ENCODE measurements around the gene PWWP2B.

PWWP2B gene

DNA sequence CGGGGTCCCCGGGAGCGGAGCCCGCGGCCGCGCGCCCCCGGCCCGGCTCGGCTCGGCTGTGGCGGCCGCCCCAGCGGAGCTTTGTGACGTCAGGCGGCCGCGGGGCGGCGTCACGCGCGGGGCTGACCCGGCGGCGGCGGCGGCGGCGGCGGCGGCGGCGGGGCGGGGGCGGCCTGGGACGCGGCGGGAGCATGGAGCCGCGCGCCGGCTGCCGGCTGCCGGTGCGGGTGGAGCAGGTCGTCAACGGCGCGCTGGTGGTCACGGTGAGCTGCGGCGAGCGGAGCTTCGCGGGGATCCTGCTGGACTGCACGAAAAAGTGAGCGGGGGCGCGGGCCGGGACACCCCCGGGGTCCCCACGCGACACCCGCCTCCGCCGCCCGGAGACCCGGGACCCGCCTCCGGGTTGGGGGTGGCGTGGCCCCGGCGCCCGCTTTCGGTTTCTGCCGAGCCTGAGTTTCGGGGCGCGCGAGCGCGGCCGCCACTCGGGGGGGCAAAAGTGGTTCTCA, at the start of gene PWWP2B:
Gene PWWP2B (plus strand): TSS at position 165 of the 506 bp plus-strand sequence. CDS start 27 bp downstream, at position 192.
- Histone ChIP-seq H3K4me3 (peak within 1 kb of the TSS; percentile 98 to 99), H3K9me3 (no peaks in the 10 kb centered on the region), H3K27ac (peak within 1 kb of the TSS; percentile 88 to 98), H3K4me1 (peaks cover 0 to 57% (median 29%) of the 10 kb centered on the region in 4 donors), H3K36me3 (no peaks in the 10 kb centered on the region), H3K27me3 (no peaks in the 10 kb centered on the region)
- intact Hi-C loops (cut with DNase I; ENCODE audit: low total_unique reads) = loop anchor here (1.0 to 10.0 kb wide), 4 partner anchors 24 to 248 kb away; partner anchors contain the start of gene LRRC27
- TF ChIP-seq, protein P1, sequence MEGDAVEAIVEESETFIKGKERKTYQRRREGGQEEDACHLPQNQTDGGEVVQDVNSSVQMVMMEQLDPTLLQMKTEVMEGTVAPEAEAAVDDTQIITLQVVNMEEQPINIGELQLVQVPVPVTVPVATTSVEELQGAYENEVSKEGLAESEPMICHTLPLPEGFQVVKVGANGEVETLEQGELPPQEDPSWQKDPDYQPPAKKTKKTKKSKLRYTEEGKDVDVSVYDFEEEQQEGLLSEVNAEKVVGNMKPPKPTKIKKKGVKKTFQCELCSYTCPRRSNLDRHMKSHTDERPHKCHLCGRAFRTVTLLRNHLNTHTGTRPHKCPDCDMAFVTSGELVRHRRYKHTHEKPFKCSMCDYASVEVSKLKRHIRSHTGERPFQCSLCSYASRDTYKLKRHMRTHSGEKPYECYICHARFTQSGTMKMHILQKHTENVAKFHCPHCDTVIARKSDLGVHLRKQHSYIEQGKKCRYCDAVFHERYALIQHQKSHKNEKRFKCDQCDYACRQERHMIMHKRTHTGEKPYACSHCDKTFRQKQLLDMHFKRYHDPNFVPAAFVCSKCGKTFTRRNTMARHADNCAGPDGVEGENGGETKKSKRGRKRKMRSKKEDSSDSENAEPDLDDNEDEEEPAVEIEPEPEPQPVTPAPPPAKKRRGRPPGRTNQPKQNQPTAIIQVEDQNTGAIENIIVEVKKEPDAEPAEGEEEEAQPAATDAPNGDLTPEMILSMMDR (IDR thresholded peaks at IDR 0.05) = no peak
- DNase-seq = no peak

DNA sequence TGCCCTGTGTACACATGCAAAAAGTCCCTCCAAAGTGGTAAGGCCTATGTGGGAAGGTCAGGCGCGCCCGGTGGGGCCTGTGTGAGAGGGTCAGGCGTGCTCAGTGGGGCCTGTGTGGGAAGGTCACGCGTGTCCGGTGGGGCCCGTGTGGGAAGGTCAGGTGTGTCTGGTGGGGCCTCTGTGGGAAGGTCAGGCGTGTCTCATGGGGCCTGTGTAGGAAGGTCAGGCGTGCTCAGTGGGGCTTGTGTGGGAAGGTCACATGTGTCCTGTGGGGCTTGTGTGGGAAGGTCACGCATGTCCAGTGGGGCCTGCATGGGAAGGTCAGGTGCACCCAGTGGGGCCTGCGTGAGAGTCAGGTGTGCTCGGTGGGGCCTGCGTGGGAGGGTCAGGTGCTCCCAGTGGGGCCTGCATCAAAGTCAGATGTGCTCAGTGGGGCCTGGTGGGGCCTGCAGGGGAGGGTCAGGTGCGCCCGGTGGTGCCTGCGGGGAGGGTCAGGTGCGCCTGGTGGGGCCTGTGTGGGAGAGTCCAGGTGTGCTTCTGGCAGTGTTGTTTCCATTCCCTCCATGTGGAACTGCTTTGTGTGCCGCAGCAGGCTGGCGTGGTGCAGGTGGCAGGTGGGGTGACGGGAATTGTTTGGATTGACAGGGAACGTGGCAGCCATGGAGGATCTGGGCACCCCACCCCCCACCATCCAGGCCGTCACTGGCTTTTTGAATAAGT, 49.6 kb upstream of the PWWP2B start:
- H3K4me3 ChIP-seq = no peak overlapping the region
- TF ChIP-seq, protein P1 (IDR thresholded peaks at IDR 0.05) = no peak
- H3K27ac ChIP-seq = no peak overlapping the region
- H3K27me3 ChIP-seq = no peaks in the 10 kb centered on the region
- intact Hi-C loops (cut with DNase I; ENCODE audit: low total_unique reads) = no loop called here
- H3K36me3 ChIP-seq = peaks cover 13 to 67% (median 17%) of the 10 kb centered on the region in 3 donors
- H3K9me3 ChIP-seq = no peaks in the 10 kb centered on the region
- DNase-seq = peak; percentile 15 to 53
- no peaks in the 10 kb centered on the region for H3K4me1 ChIP-seq

DNA sequence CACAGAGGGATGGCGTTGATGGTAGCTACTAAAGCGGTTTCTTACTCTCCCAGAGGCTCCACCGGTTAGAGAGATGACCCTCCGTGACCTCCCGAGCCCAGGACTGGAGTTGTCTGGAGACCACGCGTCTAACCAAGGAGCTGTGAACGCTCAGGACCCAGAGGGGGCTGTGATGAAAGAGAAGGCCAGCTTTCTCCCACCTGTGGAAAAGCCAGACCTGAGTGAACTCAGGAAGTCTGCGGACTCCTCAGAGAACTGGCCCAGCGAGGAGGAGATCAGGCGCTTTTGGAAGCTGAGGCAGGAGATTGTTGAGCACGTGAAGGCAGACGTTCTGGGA, 49.1 kb upstream of the PWWP2B start:
- peaks cover 8 to 66% (median 12%) of the 10 kb centered on the region in 3 donors for H3K36me3 ChIP-seq
- intact Hi-C loops (cut with DNase I; ENCODE audit: low total_unique reads) = no loop called here
- DNase-seq = peak in 1 of 2 donors; percentile 33
- no peaks in the 10 kb centered on the region for H3K27me3 ChIP-seq
- no peak overlapping the region for H3K27ac ChIP-seq
- no peaks in the 10 kb centered on the region for H3K9me3 ChIP-seq
- TF ChIP-seq, protein P1 (IDR thresholded peaks at IDR 0.05) = no peak
- no peak overlapping the region for H3K4me3 ChIP-seq
- H3K4me1 ChIP-seq = no peaks in the 10 kb centered on the region

DNA sequence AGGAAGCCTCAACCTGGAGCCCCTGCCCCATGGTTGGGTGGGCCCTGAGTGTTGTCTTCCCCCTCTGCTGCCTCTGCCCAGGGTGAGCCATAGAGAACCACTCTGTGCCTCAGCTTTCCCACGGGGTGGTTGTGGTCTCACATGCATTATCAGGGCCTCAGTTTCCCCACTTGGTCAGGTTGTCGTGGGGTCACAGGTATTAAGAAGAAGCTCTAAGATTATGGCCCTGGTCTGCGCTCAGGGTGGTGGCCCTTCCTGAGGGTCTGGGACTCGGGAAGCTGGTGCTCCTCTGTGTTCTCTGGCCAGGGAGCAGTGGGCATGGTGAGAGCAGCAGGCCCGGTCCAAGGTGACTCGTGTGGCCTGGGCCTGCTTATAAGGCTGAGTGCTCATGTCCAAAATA, 47.2 kb upstream of the PWWP2B start:
- DNase-seq = peak; percentile 14 to 42
- no peaks in the 10 kb centered on the region for H3K4me1 ChIP-seq
- TF ChIP-seq, protein P1 (IDR thresholded peaks at IDR 0.05) = no peak
- no peak overlapping the region for H3K27ac ChIP-seq
- no peaks in the 10 kb centered on the region for H3K9me3 ChIP-seq
- intact Hi-C loops (cut with DNase I; ENCODE audit: low total_unique reads) = loop anchor here (10.0 kb wide), 1 partner anchor 45 kb away; the partner anchor contains the start of gene STK32C
- H3K4me3 ChIP-seq = no peak overlapping the region
- H3K36me3 ChIP-seq = peaks cover 3 to 58% (median 13%) of the 10 kb centered on the region in 3 donors
- H3K27me3 ChIP-seq = no peaks in the 10 kb centered on the region

DNA sequence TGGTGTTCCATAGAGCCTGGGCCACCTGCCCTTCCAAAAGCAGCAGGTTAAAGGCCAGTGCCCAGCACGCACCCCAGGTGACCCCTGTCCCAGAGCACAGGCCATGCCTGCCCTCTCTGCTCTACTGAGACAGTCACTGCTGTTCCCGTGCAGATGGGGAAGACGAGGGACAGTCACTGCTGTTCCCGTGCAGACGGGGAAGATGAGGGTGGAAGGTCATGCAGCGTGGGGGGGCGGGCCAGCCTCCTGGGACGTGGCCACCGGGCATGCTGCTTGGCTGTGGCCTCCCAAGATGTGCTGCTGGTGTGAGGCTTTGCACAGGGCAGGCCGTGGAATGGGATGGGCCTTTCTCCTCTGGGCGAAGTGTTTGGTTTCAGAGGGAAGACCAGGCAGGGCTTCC, 46.6 kb upstream of the PWWP2B start:
- no peak overlapping the region for H3K4me3 ChIP-seq
- intact Hi-C loops (cut with DNase I; ENCODE audit: low total_unique reads) = loop anchor here (10.0 kb wide), 1 partner anchor 46 kb away; the partner anchor contains the start of gene STK32C

More for the DNA sequence above, 46.6 kb upstream of the PWWP2B start:
- Histone ChIP-seq H3K36me3 (peaks cover 0 to 52% (median 7%) of the 10 kb centered on the region in 3 donors), H3K27me3 (no peaks in the 10 kb centered on the region), H3K27ac (no peak overlapping the region), H3K9me3 (no peaks in the 10 kb centered on the region), H3K4me1 (no peaks in the 10 kb centered on the region)
- TF ChIP-seq, protein P1 (IDR thresholded peaks at IDR 0.05) = no peak
- peak; percentile 2 to 50 for DNase-seq
